GM10266 (cell line): ENCODE data around the gene THBD.

Experiments used
- DNase-seq: peaks from one replicate; pipeline ENCODE4 v3.0.0; 2012; ENCODE audit errors: extremely low spot score
- CTCF ChIP-seq: IDR thresholded peaks from 2 replicates; pipeline ENCODE4 v1.5.1; 2012; ENCODE audit warnings: mild to moderate bottlenecking, low read depth; ENCODE audit not compliant: control insufficient read depth, insufficient read depth; ENCODE audit errors: missing control alignments

Gene THBD

GRCh38 chr20:23094213-23094896 is 44.9 kb upstream of the THBD start:
- TF ChIP-seq CTCF: no peak
- DNase-seq: no peak

DNA sequence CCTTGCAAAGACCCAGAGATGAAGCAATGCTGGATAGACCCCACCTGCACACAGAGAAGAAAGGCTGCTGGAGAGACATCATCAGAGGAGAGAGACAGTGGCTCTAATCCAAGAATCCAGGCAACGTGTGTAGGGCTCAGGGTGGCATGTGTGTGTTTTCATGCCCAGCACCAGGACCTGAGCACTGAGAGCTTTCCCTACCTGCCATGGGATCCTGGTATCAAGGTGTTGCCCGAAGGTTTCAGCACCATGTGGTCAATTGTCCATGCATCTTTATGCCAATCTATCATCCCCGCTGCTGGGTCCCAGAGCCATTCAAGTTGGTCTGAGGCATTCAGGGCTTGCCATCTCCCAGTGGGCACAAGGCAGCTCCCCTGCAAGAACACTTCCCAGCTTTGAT is 44.1 kb upstream of the THBD start:
- no peak for DNase-seq
- no peak for TF ChIP-seq CTCF

GRCh38 chr20:23092861-23093495 is 43.5 kb upstream of the THBD start:
- no peak for DNase-seq
- no peak for TF ChIP-seq CTCF

- TF ChIP-seq CTCF: no peak
- no peak for DNase-seq
These were observed 42.9 kb upstream of the THBD start for GRCh38 chr20:23092384-23092756.

GRCh38 chr20:23091721-23092383 is 42.4 kb upstream of the THBD start:
- TF ChIP-seq CTCF: no peak
- no peak for DNase-seq

DNA sequence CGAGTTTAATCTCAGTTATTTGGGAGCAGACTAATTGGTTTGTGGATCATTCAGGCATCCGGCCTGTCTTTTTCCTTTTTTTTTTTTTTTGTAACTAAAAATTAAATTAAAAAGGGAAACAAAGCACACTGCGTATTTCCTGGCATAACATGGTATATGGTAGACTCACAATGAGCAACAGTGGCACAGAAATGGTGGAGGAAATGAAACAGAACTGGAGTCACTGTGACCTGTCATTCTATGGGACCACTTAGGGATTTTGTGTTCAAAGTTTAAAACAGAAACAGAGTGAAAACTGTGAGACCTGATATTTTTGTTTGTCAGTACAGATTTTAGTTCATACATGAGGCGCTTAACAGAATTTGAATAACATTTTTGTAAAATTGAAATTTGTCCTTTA is 41.4 kb upstream of the THBD start:
- no peak for TF ChIP-seq CTCF
- DNase-seq: no peak

DNA sequence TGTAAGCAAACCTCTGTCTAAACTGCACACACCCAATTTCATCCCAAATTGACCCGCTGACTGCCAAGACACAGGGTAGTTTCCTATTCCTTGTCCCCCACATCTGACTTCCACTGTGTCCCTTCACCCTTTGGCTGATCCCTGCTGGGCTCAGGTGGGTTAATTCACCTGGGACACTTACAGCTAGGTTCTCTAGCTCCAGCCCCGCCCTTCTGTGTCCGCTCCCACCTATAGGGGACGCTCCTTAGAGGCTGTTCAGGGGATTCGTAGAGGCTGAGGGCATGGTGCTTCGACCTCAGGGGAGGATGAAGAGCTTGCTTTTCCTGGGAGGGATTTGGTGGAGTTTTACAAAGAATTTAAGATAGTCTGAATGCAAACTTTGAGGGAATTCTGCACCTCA is 40.7 kb upstream of the THBD start:
- DNase-seq: no peak
- no peak for TF ChIP-seq CTCF
